Fibroblast of lung (primary cell): ENCODE data around the gene SMC1A.

Experiments
- CTCF ChIP-seq, 2 donors: IDR thresholded peaks in 1 of 2; conservative IDR thresholded peaks in 1 of 2; 1 replicate in 1 of 2; 2 replicates in 1 of 2; pipeline ENCODE4 v1.5.1; 2011 to 2012; ENCODE audit warnings: low read length in 2 of 2, control low read depth in 1 of 2, inconsistent platforms in 1 of 2, low read depth in 1 of 2, mild to moderate bottlenecking in 1 of 2
- EZH2 ChIP-seq: IDR thresholded peaks from 2 replicates; pipeline ENCODE4 v1.5.1; 2012; ENCODE audit warnings: low read length, control low read depth, mild to moderate bottlenecking; ENCODE audit errors: missing control alignments

GRCh38 chrX:53445977-53446376, 23.5 kb upstream of the SMC1A start:
- TF ChIP-seq CTCF (conservative IDR thresholded peaks at IDR 0.05 in 1 of 2, IDR thresholded peaks at IDR 0.05 in 1 of 2; ENCODE audit: low read depth in 1 of 2, low read length in 2 of 2) (peak; percentile 59 to 67), EZH2 (no peak)
